HEK293 (cell line): Measurements from ENCODE around the gene PPP1R18.
"Not testable (repeated sequence)": the region's sequence is repeated elsewhere in the genome, so short reads cannot be mapped to it uniquely, and the experiment has no call there.

Experiments used
- CTCF ChIP-seq: fragments of 450-650 bp; formaldehyde crosslinking; IDR thresholded peaks from 2 replicates; pipeline ENCODE4 v1.5.1; 2016; ENCODE audit warnings: missing biosample characterization, missing genetic modification characterization
- KLF9 ChIP-seq: fragments of 450-650 bp; formaldehyde crosslinking; IDR thresholded peaks from 2 replicates; pipeline ENCODE4 v1.5.1; 2016; ENCODE audit warnings: missing biosample characterization, missing genetic modification characterization, low read depth
- PBX3 ChIP-seq: sonication (generic); formaldehyde crosslinking; IDR thresholded peaks from 2 replicates; pipeline ENCODE4 v1.8.1; 2022; ENCODE audit warnings: mild to moderate bottlenecking, moderate library complexity, missing genetic modification reagents
- TCF7L2 ChIP-seq: IDR thresholded peaks from 2 replicates; pipeline ENCODE4 v1.6.1; 2011; ENCODE audit warnings: low read depth, mild to moderate bottlenecking, inconsistent platforms, low read length, moderate library complexity, borderline replicate concordance
- YY1 ChIP-seq: fragments of 450-650 bp; formaldehyde crosslinking; IDR thresholded peaks from 2 replicates; pipeline ENCODE4 v1.5.1; 2018; ENCODE audit warnings: missing biosample characterization, missing genetic modification characterization
- ZBTB44 ChIP-seq: fragments of 450-650 bp; IDR thresholded peaks from 2 replicates; pipeline ENCODE4 v1.5.1; 2018; ENCODE audit warnings: missing biosample characterization, mild to moderate bottlenecking, missing genetic modification characterization
- ZNF140 ChIP-seq: fragments of 450-650 bp; formaldehyde crosslinking; IDR thresholded peaks from 2 replicates; pipeline ENCODE4 v1.5.1; 2016; ENCODE audit warnings: missing biosample characterization, missing genetic modification characterization
- ZNF473 ChIP-seq: fragments of 450-650 bp; formaldehyde crosslinking; IDR thresholded peaks from 2 replicates; pipeline ENCODE4 v1.5.1; 2017; ENCODE audit warnings: missing biosample characterization, missing genetic modification characterization
- ZNF510 ChIP-seq: fragments of 450-650 bp; formaldehyde crosslinking; IDR thresholded peaks from 2 replicates; pipeline ENCODE4 v1.5.1; 2018; ENCODE audit warnings: mild to moderate bottlenecking, missing genetic modification characterization, missing biosample characterization; ENCODE audit not compliant: insufficient replicate concordance
- ZNF624 ChIP-seq: fragments of 450-650 bp; formaldehyde crosslinking; IDR thresholded peaks from 2 replicates; pipeline ENCODE4 v1.5.1; 2017; ENCODE audit warnings: missing biosample characterization, missing genetic modification characterization
- ZNF747 ChIP-seq: fragments of 450-650 bp; formaldehyde crosslinking; IDR thresholded peaks from 2 replicates; pipeline ENCODE4 v1.5.1; 2016; ENCODE audit warnings: missing biosample characterization, missing genetic modification characterization
- ZNF768 ChIP-seq: fragments of 450-650 bp; formaldehyde crosslinking; IDR thresholded peaks from 2 replicates; pipeline ENCODE4 v1.5.1; 2018; ENCODE audit warnings: missing biosample characterization, mild to moderate bottlenecking, missing genetic modification characterization
- ZNF843 ChIP-seq: fragments of 450-650 bp; formaldehyde crosslinking; IDR thresholded peaks from 2 replicates; pipeline ENCODE4 v1.5.1; 2016; ENCODE audit warnings: missing biosample characterization, missing genetic modification characterization

GRCh38 chr6:30722025-30722279, 35.5 kb upstream of the PPP1R18 start:
- TF ChIP-seq ZNF843 (tag by site-specific recombination); ZNF140 (tag by site-specific recombination); CTCF; TCF7L2; ZNF624 (tag by site-specific recombination); ZNF473; ZNF510 (tag by site-specific recombination); ZNF768 (tag by site-specific recombination); PBX3 (CRISPR knock-in tag); YY1; ZNF747; ZBTB44 (tag by site-specific recombination); KLF9 (tag by site-specific recombination): not testable (repeated sequence)
